ENCODE results near the gene KIF26A. TPM values are rescaled to one million over a fixed set of nuclear protein-coding genes. Genes with fewer than 3 reads are reported as not detected.

The KIF26A gene
- total and polyA plus RNA-seq, 2 donors (not counting 1 experiment from before 2014, with no cell fraction given), result 0.15 TPM; not detected in 1

DNA sequence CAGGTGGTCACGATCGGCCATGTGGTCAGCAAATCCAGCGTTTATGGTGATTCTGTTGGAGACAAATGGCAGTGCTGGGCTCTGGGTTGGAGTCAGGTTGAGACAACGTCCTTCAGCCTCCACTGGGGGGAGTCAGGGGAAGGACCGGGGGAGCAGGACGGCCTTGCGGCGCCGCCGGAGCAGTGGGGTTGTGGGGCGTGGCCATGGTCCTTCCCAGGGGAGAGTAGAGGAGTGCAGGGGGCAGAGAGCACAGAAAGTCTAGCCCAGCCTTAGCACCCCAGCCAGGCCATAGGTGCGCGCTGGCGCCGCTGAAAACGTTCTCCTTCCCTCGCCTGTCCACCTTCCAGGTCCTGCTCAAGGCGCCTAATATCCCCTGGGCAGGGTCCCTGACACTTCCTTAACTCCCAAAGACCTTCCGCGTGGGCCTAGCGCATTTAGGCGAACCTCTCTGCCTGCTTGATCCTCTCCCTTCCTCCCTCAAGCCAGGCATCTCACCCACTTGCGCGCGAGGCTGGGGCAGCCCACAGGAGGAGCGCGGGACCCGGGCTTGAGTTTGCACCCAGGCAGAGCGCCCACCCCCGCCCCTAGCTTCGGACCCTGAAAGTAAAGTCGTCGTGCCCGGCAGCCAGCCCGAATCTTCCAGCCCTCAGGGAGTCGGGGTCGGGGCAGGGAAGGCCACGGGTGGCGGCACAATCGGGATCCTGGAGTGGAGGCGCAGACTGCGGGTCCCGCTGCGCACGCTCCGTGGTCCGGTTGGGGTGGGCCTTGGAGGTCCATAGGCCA lies 3.1 kb upstream of the KIF26A start:
- intact Hi-C loops (cut with micrococcal nuclease), result no loop called here
- Mint-ChIP-seq H3K4me3 (peak overlapping the region; percentile 32), H3K27ac (no peak overlapping the region)

More for the DNA sequence above, 3.1 kb upstream of the KIF26A start:
- H4K20me1 ChIP-seq (ENCODE audit: control insufficient read depth, insufficient read depth, low read length, poor library complexity, severe bottlenecking), result no peaks in the 10 kb centered on the region
- H3K4me2 ChIP-seq (replicated peaks; ENCODE audit: low read depth, low read length, poor library complexity, severe bottlenecking), result peak overlapping the region; percentile 79
- H3K4me1 ChIP-seq (ENCODE audit: control insufficient read depth in 2 of 2, insufficient read depth in 2 of 2, low read length in 2 of 2), result peaks cover 26 to 34% of the 10 kb centered on the region in 2 donors
- H3K27me3 ChIP-seq (replicated peaks in 1 of 4; ENCODE audit: control extremely low read depth in 1 of 4, control insufficient read depth in 3 of 4, insufficient read depth in 4 of 4, low read length in 3 of 4), result peaks cover 0 to 76% (median 22%) of the 10 kb centered on the region in 4 experiments
- CTCF ChIA-PET, result no interaction called here
- WGBS (ENCODE audit: insufficient coverage), result 7% methylated on average over 47 of the region's 47 CpGs
- no peaks in the 10 kb centered on the region for H3K79me2 ChIP-seq (ENCODE audit: control insufficient read depth, insufficient read depth, low read length)
- H3K27ac ChIP-seq (ENCODE audit: low read length in 2 of 2), result no peak overlapping the region
- no peak overlapping the region for H3K9ac ChIP-seq (ENCODE audit: low read length)
- H3K4me1 Mint-ChIP-seq, result peaks cover 9% of the 10 kb centered on the region
- H3K4me3 ChIP-seq (ENCODE audit: control extremely low read depth in 1 of 5, extremely low read depth in 1 of 5, insufficient read depth in 1 of 5, low read depth in 2 of 5, low read length in 4 of 5), result no peak overlapping the region
- DNase-seq (no peak), ATAC-seq (ENCODE audit: low read depth) (no peak)
- H3K9me3 Mint-ChIP-seq (ENCODE audit: insufficient read depth), result no peaks in the 10 kb centered on the region
- peaks cover 0 to 32% (median 5%) of the 10 kb centered on the region in 3 donors for H3K9me3 ChIP-seq (ENCODE audit: control extremely low read depth in 1 of 3, control insufficient read depth in 2 of 3, insufficient read depth in 1 of 3, low read length in 2 of 3)
- H3K27me3 Mint-ChIP-seq, result peaks cover 38% of the 10 kb centered on the region
- H3K36me3 ChIP-seq (replicated peaks in 1 of 2; ENCODE audit: control extremely low read depth in 1 of 2, control insufficient read depth in 1 of 2, extremely low read depth in 1 of 2, insufficient read depth in 2 of 2, low read length in 1 of 2), result no peaks in the 10 kb centered on the region
- POLR2A ChIA-PET, result no interaction called here
- H2AFZ ChIP-seq (ENCODE audit: insufficient read depth, low read depth, low read length, poor library complexity, severe bottlenecking), result no peak overlapping the region
- TF ChIP-seq, protein P1, sequence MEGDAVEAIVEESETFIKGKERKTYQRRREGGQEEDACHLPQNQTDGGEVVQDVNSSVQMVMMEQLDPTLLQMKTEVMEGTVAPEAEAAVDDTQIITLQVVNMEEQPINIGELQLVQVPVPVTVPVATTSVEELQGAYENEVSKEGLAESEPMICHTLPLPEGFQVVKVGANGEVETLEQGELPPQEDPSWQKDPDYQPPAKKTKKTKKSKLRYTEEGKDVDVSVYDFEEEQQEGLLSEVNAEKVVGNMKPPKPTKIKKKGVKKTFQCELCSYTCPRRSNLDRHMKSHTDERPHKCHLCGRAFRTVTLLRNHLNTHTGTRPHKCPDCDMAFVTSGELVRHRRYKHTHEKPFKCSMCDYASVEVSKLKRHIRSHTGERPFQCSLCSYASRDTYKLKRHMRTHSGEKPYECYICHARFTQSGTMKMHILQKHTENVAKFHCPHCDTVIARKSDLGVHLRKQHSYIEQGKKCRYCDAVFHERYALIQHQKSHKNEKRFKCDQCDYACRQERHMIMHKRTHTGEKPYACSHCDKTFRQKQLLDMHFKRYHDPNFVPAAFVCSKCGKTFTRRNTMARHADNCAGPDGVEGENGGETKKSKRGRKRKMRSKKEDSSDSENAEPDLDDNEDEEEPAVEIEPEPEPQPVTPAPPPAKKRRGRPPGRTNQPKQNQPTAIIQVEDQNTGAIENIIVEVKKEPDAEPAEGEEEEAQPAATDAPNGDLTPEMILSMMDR (IDR thresholded peaks at IDR 0.05), result no peak
- TF ChIP-seq EZH2 (IDR thresholded peaks at IDR 0.05; ENCODE audit: borderline replicate concordance, insufficient read depth, low read depth, low read length, poor library complexity, severe bottlenecking), result no peak
